ENCODE data around the gene ARL15. TPM values are rescaled to one million over a fixed set of nuclear protein-coding genes. Genes with fewer than 3 reads are reported as not detected.

ARL15 gene
- total and polyA plus RNA-seq, 7 experiments from 2014 or later = 9.6 to 17.1 (median 13.6) TPM

- Mint-ChIP-seq H3K36me3 (peaks cover 0 to 15% (median 0%) of the 10 kb centered on the region in 5 donors), H3K27me3 (no peaks in the 10 kb centered on the region), H3K27ac (no peak overlapping the region), H3K4me1 (peaks cover 0 to 44% (median 32%) of the 10 kb centered on the region in 7 donors), H3K4me3 (no peak overlapping the region), H3K9me3 (no peaks in the 10 kb centered on the region)
- Histone ChIP-seq H3K27me3 (ENCODE audit: control insufficient read depth in 2 of 2, insufficient read depth in 2 of 2, low read length in 2 of 2) (no peaks in the 10 kb centered on the region), H3K4me1 (ENCODE audit: control insufficient read depth in 2 of 2, insufficient read depth in 2 of 2, low read length in 2 of 2) (no peaks in the 10 kb centered on the region), H3K9me3 (ENCODE audit: control insufficient read depth in 2 of 3, low read length in 3 of 3) (no peaks in the 10 kb centered on the region), H3K36me3 (ENCODE audit: control insufficient read depth in 2 of 3, insufficient read depth in 3 of 3, low read length in 3 of 3) (no peaks in the 10 kb centered on the region), H3K4me3 (ENCODE audit: low read length) (no peak overlapping the region), H3K27ac (ENCODE audit: low read depth, low read length) (no peak overlapping the region)
- ChIA-PET CTCF (interaction anchor here (1.3 kb wide), 1 partner anchor 21 kb away, joined by 3 read pairs; no protein-coding TSS in a partner anchor), POLR2A (no interaction called here)
- no peak for DNase-seq
- ATAC-seq = no peak
- intact Hi-C loops (cut with micrococcal nuclease) = no loop called here
These were observed 98.5 kb downstream of the ARL15 start for GRCh38 chr5:54211912-54212311.

GRCh38 chr5:54207566-54207965 lies 102.8 kb downstream of the ARL15 start:
- H3K27ac Mint-ChIP-seq = no peak overlapping the region
- DNase-seq = no peak
- Histone ChIP-seq H3K27ac (ENCODE audit: low read depth, low read length) (no peak overlapping the region), H3K4me3 (ENCODE audit: low read length) (no peak overlapping the region), H3K4me1 (ENCODE audit: control insufficient read depth in 2 of 2, insufficient read depth in 2 of 2, low read length in 2 of 2) (no peaks in the 10 kb centered on the region), H3K9me3 (ENCODE audit: control insufficient read depth in 2 of 3, low read length in 3 of 3) (no peaks in the 10 kb centered on the region), H3K36me3 (ENCODE audit: control insufficient read depth in 2 of 3, insufficient read depth in 3 of 3, low read length in 3 of 3) (no peaks in the 10 kb centered on the region), H3K27me3 (ENCODE audit: control insufficient read depth in 2 of 2, insufficient read depth in 2 of 2, low read length in 2 of 2) (no peaks in the 10 kb centered on the region)
- POLR2A ChIA-PET = no interaction called here
- no peak for ATAC-seq
- peaks cover 0 to 38% (median 24%) of the 10 kb centered on the region in 5 donors for H3K36me3 Mint-ChIP-seq
- peaks cover 0 to 51% (median 16%) of the 10 kb centered on the region in 7 donors for H3K4me1 Mint-ChIP-seq
- CTCF ChIA-PET = no interaction called here
- H3K27me3 Mint-ChIP-seq = no peaks in the 10 kb centered on the region
- intact Hi-C loops (cut with micrococcal nuclease) = no loop called here
- H3K9me3 Mint-ChIP-seq = peaks cover 0 to 27% (median 2%) of the 10 kb centered on the region in 11 donors
- H3K4me3 Mint-ChIP-seq = no peak overlapping the region

DNA sequence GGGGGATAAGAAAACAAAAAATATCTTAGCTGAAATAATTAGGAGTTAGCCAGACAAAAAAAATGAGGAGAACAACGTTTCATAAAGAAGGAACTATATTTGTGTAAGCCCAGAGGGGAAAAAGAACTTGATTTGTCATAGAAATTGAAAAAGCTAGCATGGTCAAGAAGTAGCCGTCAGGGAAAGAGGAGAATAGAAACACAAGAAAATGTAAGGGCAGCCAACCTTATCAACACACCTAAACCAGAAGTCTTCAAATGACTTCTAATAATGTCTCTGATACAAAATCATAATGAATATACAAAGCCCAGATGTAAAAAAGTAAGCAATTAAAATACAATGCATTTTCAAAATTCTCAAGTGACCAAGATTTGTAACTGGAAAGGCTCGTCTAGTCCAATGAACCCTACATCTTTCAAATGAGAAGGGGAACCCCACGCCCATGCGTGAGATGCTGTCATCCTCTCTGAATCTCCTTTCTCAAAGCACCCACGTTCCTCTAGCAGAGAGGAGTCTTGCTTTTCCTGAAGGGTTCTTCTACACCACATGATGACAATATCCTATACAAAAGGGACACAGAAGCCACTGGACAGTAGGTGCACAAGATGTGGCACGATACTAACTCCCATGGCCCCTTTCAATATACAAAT lies 103.7 kb downstream of the ARL15 start:
- POLR2A ChIA-PET = no interaction called here
- no peaks in the 10 kb centered on the region for H3K27me3 Mint-ChIP-seq
- intact Hi-C loops (cut with micrococcal nuclease) = no loop called here
- Histone ChIP-seq H3K4me1 (ENCODE audit: control insufficient read depth in 2 of 2, insufficient read depth in 2 of 2, low read length in 2 of 2) (no peaks in the 10 kb centered on the region), H3K9me3 (ENCODE audit: control insufficient read depth in 2 of 3, low read length in 3 of 3) (no peaks in the 10 kb centered on the region), H3K27ac (ENCODE audit: low read depth, low read length) (no peak overlapping the region), H3K4me3 (ENCODE audit: low read length) (no peak overlapping the region), H3K36me3 (ENCODE audit: control insufficient read depth in 2 of 3, insufficient read depth in 3 of 3, low read length in 3 of 3) (no peaks in the 10 kb centered on the region), H3K27me3 (ENCODE audit: control insufficient read depth in 2 of 2, insufficient read depth in 2 of 2, low read length in 2 of 2) (no peaks in the 10 kb centered on the region)
- H3K4me1 Mint-ChIP-seq = peaks cover 0 to 46% (median 11%) of the 10 kb centered on the region in 7 donors
- H3K36me3 Mint-ChIP-seq = peaks cover 0 to 45% (median 30%) of the 10 kb centered on the region in 5 donors
- H3K4me3 Mint-ChIP-seq = no peak overlapping the region
- DNase-seq (no peak), ATAC-seq (no peak)
- CTCF ChIA-PET = no interaction called here
- peaks cover 0 to 34% (median 2%) of the 10 kb centered on the region in 11 donors for H3K9me3 Mint-ChIP-seq
- no peak overlapping the region for H3K27ac Mint-ChIP-seq

DNA sequence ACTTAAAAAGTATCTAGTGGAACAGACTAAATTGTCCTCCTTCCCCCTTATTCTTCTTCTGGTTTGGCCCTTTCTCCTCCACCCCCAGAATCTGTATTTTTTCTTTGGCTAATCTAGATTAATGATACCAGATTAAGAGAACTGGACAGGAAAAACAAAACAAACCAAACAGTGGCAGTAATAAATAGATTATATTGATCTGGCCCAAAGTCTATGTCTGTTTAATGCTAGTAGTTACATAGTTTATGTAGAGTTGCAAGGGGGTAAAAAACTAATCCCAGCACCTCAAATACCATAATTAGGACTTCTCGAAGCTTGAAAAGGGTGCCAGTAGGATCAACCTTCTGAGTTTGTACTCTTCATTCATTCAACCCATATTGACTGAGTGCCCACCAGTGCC lies 104.5 kb downstream of the ARL15 start:
- Mint-ChIP-seq H3K27me3 (no peaks in the 10 kb centered on the region), H3K4me1 (peaks cover 0 to 42% (median 8%) of the 10 kb centered on the region in 7 donors), H3K36me3 (peaks cover 0 to 49% (median 38%) of the 10 kb centered on the region in 5 donors), H3K9me3 (peaks cover 0 to 42% (median 8%) of the 10 kb centered on the region in 11 donors), H3K27ac (no peak overlapping the region), H3K4me3 (no peak overlapping the region)
- CTCF ChIA-PET = no interaction called here
- Histone ChIP-seq H3K27ac (ENCODE audit: low read depth, low read length) (no peak overlapping the region), H3K36me3 (ENCODE audit: control insufficient read depth in 2 of 3, insufficient read depth in 3 of 3, low read length in 3 of 3) (no peaks in the 10 kb centered on the region), H3K9me3 (ENCODE audit: control insufficient read depth in 2 of 3, low read length in 3 of 3) (peaks cover 0 to 5% (median 0%) of the 10 kb centered on the region in 3 experiments), H3K4me3 (ENCODE audit: low read length) (no peak overlapping the region), H3K27me3 (ENCODE audit: control insufficient read depth in 2 of 2, insufficient read depth in 2 of 2, low read length in 2 of 2) (no peaks in the 10 kb centered on the region), H3K4me1 (ENCODE audit: control insufficient read depth in 2 of 2, insufficient read depth in 2 of 2, low read length in 2 of 2) (no peaks in the 10 kb centered on the region)
- no peak for ATAC-seq
- no peak for DNase-seq
- intact Hi-C loops (cut with micrococcal nuclease) = no loop called here
- POLR2A ChIA-PET = no interaction called here

- Histone ChIP-seq H3K4me1 (ENCODE audit: control insufficient read depth in 2 of 2, insufficient read depth in 2 of 2, low read length in 2 of 2) (no peaks in the 10 kb centered on the region), H3K4me3 (ENCODE audit: low read length) (no peak overlapping the region), H3K9me3 (ENCODE audit: control insufficient read depth in 2 of 3, low read length in 3 of 3) (peaks cover 0 to 9% (median 0%) of the 10 kb centered on the region in 3 experiments), H3K27ac (ENCODE audit: low read depth, low read length) (no peak overlapping the region), H3K27me3 (ENCODE audit: control insufficient read depth in 2 of 2, insufficient read depth in 2 of 2, low read length in 2 of 2) (no peaks in the 10 kb centered on the region), H3K36me3 (ENCODE audit: control insufficient read depth in 2 of 3, insufficient read depth in 3 of 3, low read length in 3 of 3) (no peaks in the 10 kb centered on the region)
- Mint-ChIP-seq H3K4me1 (peaks cover 0 to 40% (median 8%) of the 10 kb centered on the region in 7 donors), H3K4me3 (no peak overlapping the region), H3K36me3 (peaks cover 0 to 52% (median 41%) of the 10 kb centered on the region in 5 donors), H3K27ac (no peak overlapping the region), H3K9me3 (peaks cover 0 to 46% (median 8%) of the 10 kb centered on the region in 11 donors), H3K27me3 (no peaks in the 10 kb centered on the region)
- ATAC-seq (no peak), DNase-seq (no peak)
- ChIA-PET POLR2A (no interaction called here), CTCF (no interaction called here)
- intact Hi-C loops (cut with micrococcal nuclease) = no loop called here
These were observed 104.9 kb downstream of the ARL15 start for GRCh38 chr5:54205453-54205852.

DNA sequence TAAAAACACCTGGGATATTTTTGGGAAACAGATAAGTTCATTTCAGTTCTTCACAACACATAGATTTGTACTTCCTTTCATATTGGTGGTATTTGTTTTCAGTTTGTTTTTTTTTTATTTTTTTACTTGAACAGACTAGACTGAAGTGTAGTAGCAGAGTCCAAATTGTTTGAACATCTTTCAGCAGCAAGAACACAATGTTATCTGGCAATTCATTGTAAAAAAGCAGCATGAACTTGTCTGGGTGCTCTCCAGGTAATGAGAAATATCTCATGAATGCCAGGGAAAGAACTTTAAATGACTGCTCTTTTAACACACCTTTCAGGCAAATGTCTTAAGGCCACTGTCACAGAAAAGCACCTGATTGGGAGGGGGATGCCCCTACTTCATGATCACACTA lies 113.4 kb downstream of the ARL15 start:
- CTCF ChIA-PET = no interaction called here
- H3K27ac ChIP-seq (ENCODE audit: low read depth, low read length) = no peak overlapping the region
- no peak overlapping the region for H3K27ac Mint-ChIP-seq
- H3K27me3 Mint-ChIP-seq = no peaks in the 10 kb centered on the region
- H3K4me1 ChIP-seq (ENCODE audit: control insufficient read depth in 2 of 2, insufficient read depth in 2 of 2, low read length in 2 of 2) = no peaks in the 10 kb centered on the region
- no peak for ATAC-seq
- peaks cover 0 to 26% (median 13%) of the 10 kb centered on the region in 7 donors for H3K4me1 Mint-ChIP-seq
- no peak for DNase-seq
- no peaks in the 10 kb centered on the region for H3K27me3 ChIP-seq (ENCODE audit: control insufficient read depth in 2 of 2, insufficient read depth in 2 of 2, low read length in 2 of 2)
- peaks cover 0 to 23% (median 11%) of the 10 kb centered on the region in 11 donors for H3K9me3 Mint-ChIP-seq
- H3K36me3 ChIP-seq (ENCODE audit: control insufficient read depth in 2 of 3, insufficient read depth in 3 of 3, low read length in 3 of 3) = no peaks in the 10 kb centered on the region
- H3K4me3 ChIP-seq (ENCODE audit: low read length) = no peak overlapping the region
- POLR2A ChIA-PET = no interaction called here
- H3K36me3 Mint-ChIP-seq = peaks cover 0 to 25% (median 20%) of the 10 kb centered on the region in 5 donors
- no peak overlapping the region for H3K4me3 Mint-ChIP-seq
- intact Hi-C loops (cut with micrococcal nuclease) = no loop called here
- peaks cover 0 to 10% (median 0%) of the 10 kb centered on the region in 3 experiments for H3K9me3 ChIP-seq (ENCODE audit: control insufficient read depth in 2 of 3, low read length in 3 of 3)

GRCh38 chr5:54195701-54196100 lies 114.7 kb downstream of the ARL15 start:
- no peak overlapping the region for H3K27ac Mint-ChIP-seq
- intact Hi-C loops (cut with micrococcal nuclease) = no loop called here
- ChIA-PET CTCF (no interaction called here), POLR2A (no interaction called here)
- peaks cover 0 to 34% (median 17%) of the 10 kb centered on the region in 7 donors for H3K4me1 Mint-ChIP-seq
- ATAC-seq (no peak), DNase-seq (no peak)
- Histone ChIP-seq H3K36me3 (ENCODE audit: control insufficient read depth in 2 of 3, insufficient read depth in 3 of 3, low read length in 3 of 3) (no peaks in the 10 kb centered on the region), H3K27ac (ENCODE audit: low read depth, low read length) (no peak overlapping the region), H3K9me3 (ENCODE audit: control insufficient read depth in 2 of 3, low read length in 3 of 3) (peaks cover 0 to 4% (median 0%) of the 10 kb centered on the region in 3 experiments), H3K4me1 (ENCODE audit: control insufficient read depth in 2 of 2, insufficient read depth in 2 of 2, low read length in 2 of 2) (no peaks in the 10 kb centered on the region), H3K27me3 (ENCODE audit: control insufficient read depth in 2 of 2, insufficient read depth in 2 of 2, low read length in 2 of 2) (no peaks in the 10 kb centered on the region), H3K4me3 (ENCODE audit: low read length) (no peak overlapping the region)
- peaks cover 0 to 11% (median under 1%) of the 10 kb centered on the region in 11 donors for H3K9me3 Mint-ChIP-seq
- H3K27me3 Mint-ChIP-seq = no peaks in the 10 kb centered on the region
- no peak overlapping the region for H3K4me3 Mint-ChIP-seq
- H3K36me3 Mint-ChIP-seq = peaks cover 0 to 22% (median 16%) of the 10 kb centered on the region in 5 donors

Data from naive thymus-derived CD4-positive, alpha-beta T cell (primary cell).